A673 (cell line): Measurements from ENCODE around the gene SLC35E4. TPM values are rescaled to one million over a fixed set of nuclear protein-coding genes. Genes with fewer than 3 reads are reported as not detected.

Experiments used
- BruUV-seq: library from RNA; stranded (reverse); fragments of 400-500 nt; replicated peaks from 2 replicates; lab custom pipeline; 2021; lab: Mats Ljungman, UMichigan
- CTCF ChIA-PET: fragments of 300-600 bp; sonication (Branson Sonifier 250); formaldehyde crosslinking; loops from one replicate; lab custom pipeline; 2022; ENCODE audit warnings: antibody characterized with exemption; lab: Charles Lee
- POLR2A ChIA-PET: fragments of 300-600 bp; sonication (Branson Sonifier 250); formaldehyde crosslinking; loops from one replicate; lab custom pipeline; 2022; ENCODE audit warnings: antibody characterized with exemption; ENCODE audit not compliant: low non-redundant PET; lab: Charles Lee
- DNase-seq: peaks from one replicate; pipeline ENCODE4 v3.0.0-alpha.2; 2015; ENCODE audit warnings: low spot score
- H3K27ac ChIP-seq: fragments of 200-600 bp; sonication (generic); 2 replicates; pipeline ENCODE4 v1.5.1; 2016; ENCODE audit warnings: mixed run types, low read depth, mild to moderate bottlenecking, mixed read lengths, antibody characterized with exemption, low read length; ENCODE audit not compliant: poor library complexity, severe bottlenecking
- H3K27me3 ChIP-seq: fragments of 200-600 bp; sonication (generic); replicated peaks from 2 replicates; pipeline ENCODE4 v1.6.1; 2017; ENCODE audit warnings: mixed run types, low read depth, mild to moderate bottlenecking, mixed read lengths, antibody characterized with exemption, low read length; ENCODE audit not compliant: insufficient read depth, poor library complexity
- H3K36me3 ChIP-seq: fragments of 200-600 bp; sonication (generic); 2 replicates; pipeline ENCODE4 v1.6.1; 2016; ENCODE audit warnings: mixed run types, mild to moderate bottlenecking, mixed read lengths, antibody characterized with exemption, low read length; ENCODE audit not compliant: insufficient read depth, poor library complexity, severe bottlenecking
- H3K4me1 ChIP-seq: fragments of 200-600 bp; sonication (generic); 2 replicates; pipeline ENCODE4 v1.6.1; 2017; ENCODE audit warnings: mixed run types, mild to moderate bottlenecking, mixed read lengths, antibody characterized with exemption, low read length; ENCODE audit not compliant: insufficient read depth, poor library complexity, severe bottlenecking
- H3K4me3 ChIP-seq: fragments of 200-600 bp; sonication (generic); 2 replicates; pipeline ENCODE4 v1.5.1; 2016; ENCODE audit warnings: low read depth, mixed run types, mild to moderate bottlenecking, mixed read lengths, low read length; ENCODE audit not compliant: poor library complexity, severe bottlenecking
- H3K9me3 ChIP-seq: fragments of 200-600 bp; sonication (generic); 2 replicates; pipeline ENCODE4 v1.6.1; 2016; ENCODE audit warnings: mixed run types, low read depth, mild to moderate bottlenecking, mixed read lengths, antibody characterized with exemption, low read length; ENCODE audit not compliant: poor library complexity, severe bottlenecking
- EZH2 ChIP-seq: fragments of 200-600 bp; sonication (generic); IDR thresholded peaks from 2 replicates; pipeline ENCODE4 v1.6.1; 2017; ENCODE audit warnings: borderline replicate concordance, low read depth, mild to moderate bottlenecking, mixed read lengths, antibody characterized with exemption, low read length; ENCODE audit not compliant: poor library complexity, severe bottlenecking
- intact Hi-C: fragments of 100-400 bp; cut with micrococcal nuclease; formaldehyde crosslinking; loops from one replicate; pipeline ENCODE4 v1.10.0; 2022; ENCODE audit not compliant: unreplicated experiment
- total RNA-seq: library from RNA; stranded (reverse); gene quantifications from 2 replicates; pipeline ENCODE4 v1.2.3, GENCODE V29; 2021
- TF ChIP-seq, protein P1 (sequence below): fragments of 300-800, 200-600 bp; sonication (generic); conservative IDR thresholded peaks from 2 replicates; pipeline ENCODE4 v1.5.1; 2017; ENCODE audit warnings: low read depth, mild to moderate bottlenecking, antibody characterized with exemption, low read length, moderate library complexity, mixed read lengths

SLC35E4 gene
- total RNA-seq, 1 experiment from 2014 or later = 2.4 TPM

DNA sequence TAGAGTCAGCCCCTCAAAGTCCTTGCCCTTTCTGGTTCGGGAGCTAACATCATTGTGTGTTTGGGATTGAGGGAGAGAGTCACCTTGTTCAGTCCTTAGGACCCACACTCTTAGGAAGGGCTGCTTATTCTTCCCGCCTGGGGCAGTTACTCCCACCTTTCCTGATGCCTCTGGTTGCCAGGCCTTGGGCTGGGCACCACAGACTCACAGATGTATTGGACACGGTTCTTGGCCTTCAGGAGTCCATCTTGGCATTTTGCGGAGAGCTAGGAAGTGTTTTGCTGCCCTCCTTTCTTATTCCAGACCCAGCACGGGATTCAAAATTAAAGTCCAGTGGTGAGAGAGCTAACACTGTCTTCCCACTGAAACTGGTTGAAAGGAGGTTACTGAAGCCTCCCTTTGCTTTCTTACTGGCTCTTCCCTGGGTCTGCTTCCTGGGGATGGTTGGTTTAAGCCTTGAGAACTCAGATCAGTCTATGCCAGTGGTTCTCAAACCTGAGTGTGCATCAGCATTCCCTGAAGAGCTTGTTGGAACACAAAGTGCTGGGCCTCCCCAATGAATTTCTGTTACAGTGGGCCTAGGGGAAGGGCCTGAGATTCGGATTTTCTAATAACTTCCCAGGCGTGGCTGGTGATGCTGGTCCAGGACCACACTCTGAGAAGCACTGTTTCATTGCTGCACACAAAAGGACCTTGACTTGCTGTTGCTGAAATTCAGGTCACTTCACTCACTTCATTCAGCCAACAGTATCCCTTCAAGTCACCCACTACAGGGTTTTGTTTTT, 60.5 kb downstream of the SLC35E4 start:
- POLR2A ChIA-PET = no interaction called here
- CTCF ChIA-PET = no interaction called here
- no peaks in the 10 kb centered on the region for H3K36me3 ChIP-seq

More for the DNA sequence above, 60.5 kb downstream of the SLC35E4 start:
- intact Hi-C loops = no loop called here
- BruUV-seq = no TSS peak
- no peak for TF ChIP-seq EZH2
- TF ChIP-seq, protein P1, sequence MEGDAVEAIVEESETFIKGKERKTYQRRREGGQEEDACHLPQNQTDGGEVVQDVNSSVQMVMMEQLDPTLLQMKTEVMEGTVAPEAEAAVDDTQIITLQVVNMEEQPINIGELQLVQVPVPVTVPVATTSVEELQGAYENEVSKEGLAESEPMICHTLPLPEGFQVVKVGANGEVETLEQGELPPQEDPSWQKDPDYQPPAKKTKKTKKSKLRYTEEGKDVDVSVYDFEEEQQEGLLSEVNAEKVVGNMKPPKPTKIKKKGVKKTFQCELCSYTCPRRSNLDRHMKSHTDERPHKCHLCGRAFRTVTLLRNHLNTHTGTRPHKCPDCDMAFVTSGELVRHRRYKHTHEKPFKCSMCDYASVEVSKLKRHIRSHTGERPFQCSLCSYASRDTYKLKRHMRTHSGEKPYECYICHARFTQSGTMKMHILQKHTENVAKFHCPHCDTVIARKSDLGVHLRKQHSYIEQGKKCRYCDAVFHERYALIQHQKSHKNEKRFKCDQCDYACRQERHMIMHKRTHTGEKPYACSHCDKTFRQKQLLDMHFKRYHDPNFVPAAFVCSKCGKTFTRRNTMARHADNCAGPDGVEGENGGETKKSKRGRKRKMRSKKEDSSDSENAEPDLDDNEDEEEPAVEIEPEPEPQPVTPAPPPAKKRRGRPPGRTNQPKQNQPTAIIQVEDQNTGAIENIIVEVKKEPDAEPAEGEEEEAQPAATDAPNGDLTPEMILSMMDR = no peak
- H3K9me3 ChIP-seq = no peaks in the 10 kb centered on the region
- no peaks in the 10 kb centered on the region for H3K27me3 ChIP-seq
- H3K27ac ChIP-seq = no peak overlapping the region
- DNase-seq = no peak
- peaks cover 5% of the 10 kb centered on the region for H3K4me1 ChIP-seq
- H3K4me3 ChIP-seq = no peak overlapping the region

Other genes with a start within 250 kb of the SLC35E4 start
- gene RNF215, start 248.4 kb upstream of the SLC35E4 start, total RNA-seq = 18.9 and 22.4 TPM in 2 replicates
- gene SEC14L2, start 238.8 kb upstream of the SLC35E4 start, total RNA-seq = 14.4 and 19.4 TPM in 2 replicates
- 82.6 and 86.9 TPM in 2 replicates for gene MTFP1, start 210.0 kb upstream of the SLC35E4 start, total RNA-seq
- not detected in 2 replicates for gene SEC14L3, start 163.8 kb upstream of the SLC35E4 start, total RNA-seq
- not detected in 2 replicates for gene SEC14L4, start 130.1 kb upstream of the SLC35E4 start, total RNA-seq
- not detected in 2 replicates for gene SEC14L6, start 89.0 kb upstream of the SLC35E4 start, total RNA-seq
- 0.58 and 0.83 TPM in 2 replicates for gene GAL3ST1, start 61.1 kb upstream of the SLC35E4 start, total RNA-seq
- gene PES1, start 43.9 kb upstream of the SLC35E4 start, total RNA-seq = 151 and 175 TPM in 2 replicates
- gene TCN2, start 28.6 kb upstream of the SLC35E4 start, total RNA-seq = 7.3 and 9.8 TPM in 2 replicates
- gene DUSP18, start 32.1 kb downstream of the SLC35E4 start, total RNA-seq = 5.2 and 5.4 TPM in 2 replicates
- gene OSBP2, start 59.1 kb downstream of the SLC35E4 start, total RNA-seq = 1.8 and 2.1 TPM in 2 replicates